Spleen (tissue), 13 donors: Measurements from ENCODE around the gene RAP1GAP. TPM values are rescaled to one million over a fixed set of nuclear protein-coding genes. Genes with fewer than 3 reads are reported as not detected.

Experiments used
- DNase-seq: peaks from one replicate; pipeline ENCODE4 v3.0.0-alpha.2; 2020
- H3K27ac ChIP-seq, 8 donors: fragments of 200-600 bp; sonication (generic) in 7 of 8; 1 replicate in 4 of 8; 2 replicates in 4 of 8; pipeline versions ENCODE4 v1.5.0 to v1.8.0; 2016 to 2021; ENCODE audit warnings: inconsistent platforms in 4 of 8, mild to moderate bottlenecking in 4 of 8, moderate library complexity in 1 of 8
- H3K27me3 ChIP-seq, 7 donors: fragments of 200-600 bp; sonication (generic) in 6 of 7; replicated peaks in 1 of 7; 1 replicate in 4 of 7; 2 replicates in 3 of 7; pipeline versions ENCODE4 v1.5.0 to v1.8.0; 2016 to 2021; ENCODE audit warnings: inconsistent platforms in 3 of 7, mild to moderate bottlenecking in 1 of 7
- H3K36me3 ChIP-seq, 6 donors: fragments of 200-600 bp; sonication (generic) in 5 of 6; 1 replicate in 4 of 6; 2 replicates in 2 of 6; pipeline versions ENCODE4 v1.5.0 to v1.8.0; 2016 to 2021; ENCODE audit warnings: inconsistent platforms in 2 of 6
- H3K4me1 ChIP-seq, 6 donors: fragments of 200-600 bp; sonication (generic) in 5 of 6; 1 replicate in 3 of 6; 2 replicates in 3 of 6; pipeline versions ENCODE4 v1.5.0 to v1.8.0; 2016 to 2021; ENCODE audit warnings: inconsistent platforms in 3 of 6
- H3K4me3 ChIP-seq, 8 donors: fragments of 200-600 bp; sonication (generic) in 7 of 8; 1 replicate in 4 of 8; 2 replicates in 4 of 8; pipeline versions ENCODE4 v1.5.0 to v1.8.0; 2016 to 2021; ENCODE audit warnings: inconsistent platforms in 4 of 8, mild to moderate bottlenecking in 4 of 8, moderate library complexity in 2 of 8
- H3K9me3 ChIP-seq, 8 donors: fragments of 200-600 bp; sonication (generic) in 7 of 8; 1 replicate in 4 of 8; 2 replicates in 4 of 8; pipeline versions ENCODE4 v1.5.0 to v1.8.0; 2016 to 2021; ENCODE audit warnings: inconsistent platforms in 4 of 8
- POLR2A ChIP-seq, 3 donors: fragments of 450-650 bp; IDR thresholded peaks; one replicate each; pipeline ENCODE4 v1.5.1; 2017; ENCODE audit warnings: antibody characterized with exemption in 3 of 3, mild to moderate bottlenecking in 1 of 3
- POLR2AphosphoS5 ChIP-seq, 3 donors: sonication (generic); formaldehyde crosslinking; IDR thresholded peaks; one replicate each; pipeline ENCODE4 v1.5.1; 2017; ENCODE audit warnings: antibody characterized with exemption in 3 of 3
- whole genome bisulfite sequencing, 5 donors: extraction: QIAGEN DNeasy Blood & Tissue Kit in 3 of 5; methylation state at CpG; one replicate each; pipeline versions ENCODE4 v1.1.5 to v1.1.7; 2013 to 2018; 5-methylcytosine and 5-hydroxymethylcytosine counted together
- intact Hi-C: fragments of 100-400 bp; cut with DNase I; formaldehyde crosslinking; loops from one replicate; pipeline ENCODE4 v1.15.0; 2023; ENCODE audit warnings: low total_unique reads
- long read RNA-seq, 2 donors: transcript quantifications; one replicate each; lab custom pipeline, GENCODE V29; 2026
- polyA plus RNA-seq, 3 donors: library from polyadenylated mRNA; stranded (reverse); fragments of 200-250 nt; gene quantifications; one replicate each; pipeline ENCODE4 v1.2.1, GENCODE V29; 2013
- total RNA-seq, 7 donors: library from RNA; depleted of rRNA in 3 of 7; stranded (reverse); fragments of >200 nt in 3 of 7; fragmentation: NEBNext Ultra II Directional in 4 of 7; extraction: Animal tissue kit (Norgen Biotek cat#: 25700) in 4 of 7; gene quantifications; one replicate each; pipeline versions ENCODE4 v1.1.0 to v1.2.1, GENCODE V29; 2016 to 2021
- TF ChIP-seq, protein P1 (sequence below), 11 experiments: fragments of 200-600 bp in 7 of 11; fragments of 450-650 bp in 4 of 11; sonication (generic) in 4 of 11; IDR thresholded peaks in 8 of 11; conservative IDR thresholded peaks in 3 of 11; 1 replicate in 7 of 11; 2 replicates in 4 of 11; pipeline versions ENCODE4 v1.4.0 to v1.8.0; 2016 to 2021; ENCODE audit warnings: antibody characterized with exemption in 11 of 11, inconsistent platforms in 4 of 11, mild to moderate bottlenecking in 1 of 11
- donor health status: healthy with polysubstance abuse.
- donor health status: DM: no; HTN: no; CAD: no; lungs with moderate emphysema.
- donor health status: DM: no; HTN: no; CAD: no.
- donor health status: Bipolar disorder and iron deficiency.
- donor health status: healthy.
- donor health status: DM: no; HTN: no; CAD: no.
- donor health status: DM: yes; HTN: yes; CAD: no.

Gene RAP1GAP
- 10 to 100 TPM in 1 of 7 donors, 1 to 10 TPM in 4, under 1 TPM in 2; 0.69 to 12.1 (median 1.0) TPM for total RNA-seq
- under 1 TPM; 0.30 to 0.67 (median 0.41) TPM for polyA plus RNA-seq
- long read RNA-seq, donor 1: 0 reads
- long read RNA-seq, donor 2, partial matches to known transcripts: 0 of 1 reads
- long read RNA-seq, donor 2, other reads (novel, unspliced or antisense): 0 of 1 reads

DNA sequence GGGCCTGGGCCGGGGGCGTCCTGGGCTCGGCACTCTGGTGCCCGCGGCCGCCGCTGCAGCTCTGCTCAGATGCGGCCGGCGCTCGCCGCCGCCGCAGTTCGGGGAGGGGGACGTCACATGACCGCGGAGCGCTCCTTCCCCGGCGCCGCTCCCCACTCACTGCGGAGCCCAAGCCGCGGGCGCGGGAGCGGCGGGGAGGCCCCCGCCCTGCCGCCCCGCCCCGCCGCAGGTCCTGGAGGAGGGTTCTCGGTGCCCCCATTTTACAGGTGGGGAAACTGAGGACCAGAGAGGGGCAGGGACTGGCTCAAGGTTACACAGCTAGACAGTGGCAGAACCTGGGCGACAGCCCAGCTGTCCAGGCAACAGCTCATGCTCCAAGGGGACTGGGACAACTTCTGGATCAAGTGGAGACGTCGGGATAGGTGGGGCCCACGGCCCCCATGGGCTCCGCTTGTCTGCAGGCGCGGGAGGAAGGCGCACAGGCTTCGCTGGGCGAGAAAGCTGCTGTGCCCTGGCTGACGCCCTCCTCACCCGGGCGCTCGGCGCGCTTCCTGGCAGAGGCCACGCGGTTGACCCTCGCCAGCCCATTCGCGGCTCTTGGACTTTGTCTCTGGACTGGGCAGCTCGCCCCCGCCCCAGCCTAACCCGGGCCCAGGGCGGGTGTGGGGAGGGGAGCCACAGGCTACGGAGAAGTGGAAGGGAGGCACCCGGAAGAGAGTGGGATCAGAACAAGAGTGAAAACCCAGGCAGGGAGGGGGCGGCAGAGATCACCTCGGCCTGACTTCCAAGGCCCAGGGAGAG, at the start of gene RAP1GAP:
TSS of gene RAP1GAP (minus strand) at position 100 of the 801 bp plus-strand sequence. CDS start 49,325 bp downstream, outside the sequence.
- TF ChIP-seq POLR2A (IDR thresholded peaks at IDR 0.05): no peak
- peak in 2 of 3 donors; percentile 12 to 75 for TF ChIP-seq POLR2AphosphoS5 (IDR thresholded peaks at IDR 0.05)
- intact Hi-C loops: loop anchor here (10.0 kb wide), 1 partner anchor 155 kb away; no protein-coding TSS in a partner anchor
- Histone ChIP-seq H3K4me3 (peak within 1 kb of the TSS; percentile 5 to 66 (median 35)), H3K27ac (no peak within 1 kb of the TSS), H3K9me3 (no peaks in the 10 kb centered on the region), H3K27me3 (peaks cover 0 to 62% (median 38%) of the 10 kb centered on the region in 7 donors), H3K4me1 (peaks cover 9 to 59% (median 37%) of the 10 kb centered on the region in 6 donors), H3K36me3 (no peaks in the 10 kb centered on the region)
- 0 to 1% (median 0%) methylated on average over 11 to 64 of the region's 64 CpGs for WGBS, 5 donors
- DNase-seq: peak; percentile 82

DNA sequence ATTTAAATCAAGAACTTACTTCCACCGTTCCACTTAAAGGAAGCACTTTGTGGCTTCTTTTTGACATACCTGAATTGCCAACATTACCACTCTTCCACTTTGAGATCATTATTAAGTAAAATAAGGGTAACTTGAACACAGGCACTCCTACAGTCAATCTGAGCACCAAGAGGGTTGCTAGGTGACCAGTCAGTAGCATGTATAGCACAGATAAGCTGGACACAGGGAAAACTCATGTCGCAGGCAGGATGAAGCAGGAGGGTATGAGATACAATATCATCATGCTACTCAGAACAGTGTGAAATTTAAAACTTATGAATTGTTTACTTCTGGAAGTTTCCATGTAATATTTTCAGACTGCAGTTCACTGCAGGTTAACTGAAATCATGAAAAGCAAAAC, 47.0 kb upstream of the RAP1GAP start:
- Histone ChIP-seq H3K9me3 (no peaks in the 10 kb centered on the region), H3K4me1 (peaks cover 0 to 2% (median 0%) of the 10 kb centered on the region in 6 donors), H3K4me3 (no peak overlapping the region), H3K27ac (no peak overlapping the region), H3K27me3 (no peaks in the 10 kb centered on the region), H3K36me3 (peaks cover 0 to 100% (median 89%) of the 10 kb centered on the region in 6 donors)
- no peak for TF ChIP-seq POLR2A (IDR thresholded peaks at IDR 0.05)
- no peak for TF ChIP-seq POLR2AphosphoS5 (IDR thresholded peaks at IDR 0.05)
- TF ChIP-seq, protein P1, sequence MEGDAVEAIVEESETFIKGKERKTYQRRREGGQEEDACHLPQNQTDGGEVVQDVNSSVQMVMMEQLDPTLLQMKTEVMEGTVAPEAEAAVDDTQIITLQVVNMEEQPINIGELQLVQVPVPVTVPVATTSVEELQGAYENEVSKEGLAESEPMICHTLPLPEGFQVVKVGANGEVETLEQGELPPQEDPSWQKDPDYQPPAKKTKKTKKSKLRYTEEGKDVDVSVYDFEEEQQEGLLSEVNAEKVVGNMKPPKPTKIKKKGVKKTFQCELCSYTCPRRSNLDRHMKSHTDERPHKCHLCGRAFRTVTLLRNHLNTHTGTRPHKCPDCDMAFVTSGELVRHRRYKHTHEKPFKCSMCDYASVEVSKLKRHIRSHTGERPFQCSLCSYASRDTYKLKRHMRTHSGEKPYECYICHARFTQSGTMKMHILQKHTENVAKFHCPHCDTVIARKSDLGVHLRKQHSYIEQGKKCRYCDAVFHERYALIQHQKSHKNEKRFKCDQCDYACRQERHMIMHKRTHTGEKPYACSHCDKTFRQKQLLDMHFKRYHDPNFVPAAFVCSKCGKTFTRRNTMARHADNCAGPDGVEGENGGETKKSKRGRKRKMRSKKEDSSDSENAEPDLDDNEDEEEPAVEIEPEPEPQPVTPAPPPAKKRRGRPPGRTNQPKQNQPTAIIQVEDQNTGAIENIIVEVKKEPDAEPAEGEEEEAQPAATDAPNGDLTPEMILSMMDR (IDR thresholded peaks at IDR 0.05 in 8 of 11, conservative IDR thresholded peaks at IDR 0.05 in 3 of 11): no peak
- intact Hi-C loops: no loop called here
- WGBS, 5 donors: 63 to 80% (median 70%) methylated on average over 2 of the region's 2 CpGs
- DNase-seq: no peak

DNA sequence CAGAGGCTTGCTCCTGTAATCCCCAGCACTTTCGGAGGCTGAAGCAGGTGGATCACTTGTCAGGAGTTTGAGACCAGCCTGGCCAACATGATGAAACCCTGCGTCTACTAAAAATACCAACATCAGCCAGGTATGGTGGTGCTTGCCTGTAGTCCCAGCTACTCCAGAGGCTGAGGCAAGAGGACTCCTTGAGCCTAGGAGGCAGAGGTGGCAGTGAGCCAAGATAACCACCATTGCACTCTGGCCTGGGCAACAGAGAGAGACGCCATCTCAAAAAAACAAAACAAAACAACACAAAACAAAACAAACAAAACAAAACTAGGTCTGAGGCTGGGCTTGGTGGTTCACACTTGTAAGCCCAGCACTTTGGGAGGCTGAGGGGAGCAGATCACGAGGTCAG, 38.7 kb upstream of the RAP1GAP start:
- no peaks in the 10 kb centered on the region for H3K9me3 ChIP-seq
- DNase-seq: no peak
- intact Hi-C loops: no loop called here
- H3K4me3 ChIP-seq: no peak overlapping the region
- peaks cover 0 to 36% (median 6%) of the 10 kb centered on the region in 6 donors for H3K4me1 ChIP-seq
- TF ChIP-seq POLR2AphosphoS5 (IDR thresholded peaks at IDR 0.05) (no peak), POLR2A (IDR thresholded peaks at IDR 0.05) (no peak)
- TF ChIP-seq, protein P1 (IDR thresholded peaks at IDR 0.05 in 8 of 11, conservative IDR thresholded peaks at IDR 0.05 in 3 of 11): no peak
- H3K27ac ChIP-seq: no peak overlapping the region
- WGBS, 5 donors: 88 to 100% (median 95%) methylated on average over 4 of the region's 4 CpGs
- peaks cover 0 to 97% (median 54%) of the 10 kb centered on the region in 6 donors for H3K36me3 ChIP-seq
- H3K27me3 ChIP-seq: no peaks in the 10 kb centered on the region

DNA sequence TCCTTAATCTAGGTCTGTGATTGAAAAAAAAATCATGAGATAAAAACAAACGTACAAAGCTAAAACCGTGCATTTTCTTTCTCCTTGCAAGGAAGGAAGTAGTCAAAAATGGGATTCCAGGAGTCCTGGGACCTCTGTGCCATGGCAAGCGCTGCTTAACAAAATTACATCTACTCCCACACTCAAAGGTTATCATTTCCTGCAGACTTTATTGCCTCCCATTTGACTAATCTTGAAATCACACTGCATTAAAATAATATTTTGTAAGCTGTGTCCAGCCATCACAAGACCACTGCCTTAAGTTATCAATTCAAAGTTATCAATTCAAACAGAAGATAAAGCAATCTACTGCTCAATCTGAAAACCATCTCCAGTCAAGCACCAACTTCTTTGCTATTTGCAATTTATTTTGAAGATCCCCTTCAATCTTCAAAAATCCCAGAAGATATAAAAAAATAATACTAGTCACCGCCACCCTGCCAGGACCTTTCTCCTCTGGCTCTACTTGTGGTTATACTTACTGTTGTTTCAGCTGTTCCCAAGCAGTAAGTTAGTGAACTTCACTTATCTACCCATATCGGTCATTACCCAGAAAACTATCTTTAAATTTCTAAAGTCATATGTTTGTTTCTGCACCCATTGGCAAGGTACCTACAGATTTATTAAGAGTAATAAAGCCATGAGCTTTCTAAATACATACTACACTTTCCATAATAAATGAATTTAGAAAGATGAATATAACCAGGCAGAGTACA, 38.1 kb upstream of the RAP1GAP start:
- H3K4me3 ChIP-seq: no peak overlapping the region
- no peaks in the 10 kb centered on the region for H3K27me3 ChIP-seq
- no peak for DNase-seq
- TF ChIP-seq POLR2AphosphoS5 (IDR thresholded peaks at IDR 0.05): no peak
- TF ChIP-seq, protein P1 (IDR thresholded peaks at IDR 0.05 in 8 of 11, conservative IDR thresholded peaks at IDR 0.05 in 3 of 11): no peak
- TF ChIP-seq POLR2A (IDR thresholded peaks at IDR 0.05): no peak
- peaks cover 0 to 36% (median 6%) of the 10 kb centered on the region in 6 donors for H3K4me1 ChIP-seq
- H3K27ac ChIP-seq: no peak overlapping the region
- no peaks in the 10 kb centered on the region for H3K9me3 ChIP-seq
- intact Hi-C loops: no loop called here
- H3K36me3 ChIP-seq: peaks cover 0 to 97% (median 57%) of the 10 kb centered on the region in 6 donors
- 67 to 81% (median 72%) methylated on average over 5 of the region's 5 CpGs for WGBS, 5 donors
